IPS-NIHi11 (cell line): ENCODE measurements around the gene OR52B4.
"Not testable (repeated sequence)": the region's sequence is repeated elsewhere in the genome, so short reads cannot be mapped to it uniquely, and the experiment has no call there.

Experiments
- DNase-seq: peaks from one replicate; pipeline ENCODE4 v3.0.0; 2012; ENCODE audit warnings: mixed read lengths, low spot score

OR52B4 gene

DNA sequence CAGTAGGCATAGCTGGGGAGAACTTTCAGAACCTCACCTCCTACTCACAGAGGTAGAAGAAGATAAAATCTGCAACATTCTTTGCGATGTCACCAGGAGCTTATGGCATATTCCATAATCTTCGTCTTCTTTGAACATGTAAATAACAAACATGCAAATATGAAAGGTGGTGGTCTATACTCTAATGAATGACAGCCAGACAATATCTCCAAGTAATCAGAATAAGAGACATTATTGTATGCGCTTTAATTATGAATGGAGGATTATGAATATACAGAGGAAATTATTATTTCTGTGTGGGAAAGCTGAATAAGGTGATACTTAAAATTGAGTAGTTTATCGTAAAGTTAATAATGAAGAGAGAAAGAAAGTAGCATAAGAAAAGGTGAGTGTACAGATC, at the start of gene OR52B4:
OR52B4 (minus strand) TSS at position 101 of the 400 bp plus-strand sequence; CDS start at position 10, 91 bp downstream.
- no peak for DNase-seq

DNA sequence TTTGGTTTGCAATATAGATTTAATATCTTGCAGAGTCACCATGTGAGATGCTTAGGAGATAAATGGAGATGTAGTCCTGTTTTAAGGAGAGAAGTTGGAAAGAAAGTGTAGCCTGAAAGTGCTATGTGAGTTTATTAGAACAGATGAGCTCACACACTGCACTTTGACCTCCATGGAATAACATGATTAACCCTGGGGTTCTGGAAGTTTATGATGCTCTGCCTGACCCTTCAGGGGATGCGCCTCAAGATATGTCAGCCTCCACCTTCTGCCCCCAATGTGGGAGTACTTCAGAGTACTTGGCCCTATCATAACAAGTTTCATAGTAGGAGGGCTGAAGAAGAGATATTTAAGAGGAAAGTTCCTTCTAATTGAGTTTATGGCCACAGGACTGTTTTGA, 48.6 kb upstream of the OR52B4 start:
- DNase-seq: no peak

DNA sequence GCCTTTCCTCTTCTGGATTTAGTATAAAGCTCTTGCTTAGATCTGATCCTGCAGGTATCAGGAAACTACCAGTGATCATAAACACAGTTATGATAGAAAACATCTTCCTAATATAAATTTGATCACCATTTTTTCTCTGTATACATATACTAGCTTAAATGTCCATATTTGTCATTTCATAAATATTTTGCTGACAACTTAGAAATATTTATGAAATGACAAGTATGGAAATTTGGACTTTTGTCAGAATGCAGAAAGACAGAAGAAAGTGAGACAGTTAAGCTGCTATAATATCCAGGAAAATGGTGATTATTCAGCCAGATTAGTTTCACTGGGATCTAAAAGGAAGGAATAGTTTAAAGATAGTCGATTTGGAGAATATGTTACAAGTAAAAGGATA, 48.1 kb upstream of the OR52B4 start:
- DNase-seq: no peak

DNA sequence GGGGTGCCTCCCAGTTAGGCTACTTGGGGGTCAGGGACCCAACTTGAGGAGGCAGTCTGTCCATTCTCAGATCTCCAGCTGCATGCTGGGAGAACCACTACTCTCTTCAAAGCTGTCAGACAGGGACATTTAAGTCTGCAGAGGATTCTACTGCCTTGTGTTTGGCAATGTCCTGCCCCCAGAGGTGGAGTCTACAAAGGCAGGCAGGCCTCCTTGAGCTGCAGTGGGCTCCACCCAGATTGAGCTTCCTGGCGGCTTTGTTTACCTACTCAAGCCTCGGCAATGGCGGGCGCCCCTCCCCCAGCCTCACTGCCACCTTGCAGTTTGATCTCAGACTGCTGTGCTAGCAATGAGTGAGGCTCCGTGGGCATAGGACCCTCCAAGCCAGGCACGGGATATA, 38.0 kb upstream of the OR52B4 start:
- DNase-seq: not testable (repeated sequence)

DNA sequence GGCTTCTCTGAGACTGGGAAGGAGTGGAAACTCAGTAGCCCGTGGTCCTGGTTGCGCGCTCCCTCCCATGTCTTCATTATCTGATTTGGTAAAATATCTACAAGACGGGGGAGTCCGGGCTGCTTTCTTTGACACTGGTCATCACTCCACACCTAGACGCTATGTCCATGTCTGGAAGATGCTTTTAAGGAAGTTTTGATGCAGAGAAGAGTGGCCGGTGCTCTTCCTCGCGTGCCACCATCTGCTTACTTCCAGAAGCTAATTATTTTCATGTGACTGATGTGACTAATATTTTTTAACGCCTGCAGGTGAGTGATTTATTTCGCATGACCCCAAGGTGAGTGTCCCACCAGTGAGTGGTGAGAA, 25.7 kb upstream of the OR52B4 start:
- no peak for DNase-seq

DNA sequence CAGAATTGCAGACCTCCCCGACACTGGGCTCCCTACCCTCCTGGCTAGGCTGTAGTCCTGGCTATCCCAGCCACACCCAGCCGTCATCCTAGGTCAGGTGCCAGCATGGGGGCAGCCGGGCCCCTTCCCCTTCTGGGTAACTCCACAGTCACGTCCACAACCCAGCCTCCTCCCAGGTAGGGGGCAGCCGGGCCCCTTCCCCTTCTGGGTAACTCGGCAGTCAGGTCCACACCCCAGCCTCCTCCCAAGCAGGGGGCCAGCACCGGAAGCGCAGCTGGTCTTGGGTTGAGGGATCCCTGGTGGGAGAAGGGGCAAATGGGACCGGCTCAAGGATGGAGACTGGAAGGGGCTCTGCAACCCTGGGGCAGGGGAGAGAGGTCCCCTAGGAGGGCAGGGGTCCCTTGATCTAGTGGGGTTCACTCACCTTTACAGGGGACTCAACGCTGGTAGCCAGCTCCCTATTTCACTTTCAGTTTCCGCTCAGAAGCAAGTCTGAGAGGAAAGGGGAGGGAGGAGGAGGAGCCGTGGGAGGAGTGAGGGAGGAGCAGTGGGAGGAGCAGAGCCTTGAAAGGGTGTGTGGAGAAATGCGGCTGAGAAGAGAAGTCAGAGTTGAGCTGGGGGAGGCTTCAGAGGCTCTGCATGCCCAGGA, 25.1 kb upstream of the OR52B4 start, which contains the start of gene TRIM21:
TRIM21 (minus strand) TSS at position 494 of the 649 bp plus-strand sequence. CDS start 3,293 bp downstream, outside the sequence.
- DNase-seq: peak; percentile 84

DNA sequence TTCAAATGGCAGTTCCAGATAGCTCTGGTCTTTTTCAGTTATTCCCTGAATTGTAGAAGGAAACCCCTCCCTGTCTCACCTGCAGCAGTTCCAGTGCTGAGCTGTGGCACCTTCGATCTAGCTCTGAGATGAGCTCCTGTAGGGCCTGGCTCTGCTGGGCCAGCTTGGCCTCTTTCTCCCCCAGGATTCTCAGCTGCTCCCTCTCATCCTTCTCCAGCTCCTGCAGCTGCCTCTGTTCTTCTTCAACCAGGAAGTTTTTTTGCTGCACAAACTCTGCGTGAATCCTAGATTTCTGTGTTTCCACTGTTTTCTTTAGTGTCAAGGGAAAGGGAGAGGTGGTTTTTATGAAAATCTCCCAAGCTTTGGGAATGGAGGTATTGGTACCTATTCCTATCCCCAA, 20.0 kb upstream of the OR52B4 start:
- no peak for DNase-seq

DNA sequence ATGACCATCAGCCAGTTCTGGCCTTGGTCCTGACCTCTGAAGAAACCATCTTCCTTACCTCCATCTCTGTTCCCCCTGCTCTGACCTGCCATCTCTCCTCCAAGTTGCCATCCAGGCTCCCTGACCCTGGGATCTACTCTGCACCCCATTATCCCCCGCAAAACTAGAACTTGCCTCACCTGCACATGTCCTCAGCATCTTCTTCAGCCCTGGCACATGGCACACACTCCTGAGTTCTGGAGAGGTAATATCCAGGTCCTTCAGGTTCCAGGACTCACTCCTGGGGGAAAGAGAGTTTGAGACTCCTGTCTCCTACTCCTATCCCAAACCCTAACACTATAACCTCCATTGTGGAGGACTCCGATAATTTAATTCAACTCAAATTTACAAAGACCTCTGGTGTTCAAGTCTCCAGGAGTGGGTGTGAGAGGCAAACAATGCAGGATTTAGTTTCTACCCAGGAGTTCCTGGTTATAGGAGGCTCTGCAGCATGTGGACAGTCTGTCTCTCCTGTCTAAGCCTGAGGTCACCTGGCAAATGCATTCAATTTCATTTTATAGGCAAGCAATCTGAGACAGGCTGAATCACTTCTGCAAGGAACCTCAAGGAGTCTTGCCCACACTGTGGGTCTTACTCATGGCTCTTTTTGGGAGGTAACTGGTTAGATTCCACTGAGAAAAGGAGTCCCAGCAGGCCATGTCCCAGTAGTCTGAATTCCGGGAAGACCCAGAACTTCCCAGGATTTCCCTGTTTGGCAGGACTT, 18.0 kb upstream of the OR52B4 start:
- no peak for DNase-seq

DNA sequence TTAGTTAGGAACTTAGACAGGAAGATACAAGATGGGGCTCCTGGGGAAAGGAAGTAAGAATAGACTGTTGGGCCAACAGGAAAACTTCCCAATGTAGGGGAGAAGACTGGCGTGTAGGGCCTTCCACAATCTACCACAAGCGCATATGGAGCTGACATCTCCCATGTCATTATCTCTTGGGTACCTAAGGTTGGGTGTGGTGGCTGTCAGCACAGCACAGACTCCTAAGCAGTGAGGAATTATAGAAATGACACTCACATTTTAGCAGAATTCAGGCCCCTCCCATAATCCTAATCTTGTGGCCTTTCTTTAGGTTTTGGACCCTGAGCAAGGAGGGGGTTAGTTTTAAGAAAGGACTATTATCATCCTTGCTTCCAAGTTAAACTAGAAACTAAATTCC, 13.7 kb upstream of the OR52B4 start:
- no peak for DNase-seq

DNA sequence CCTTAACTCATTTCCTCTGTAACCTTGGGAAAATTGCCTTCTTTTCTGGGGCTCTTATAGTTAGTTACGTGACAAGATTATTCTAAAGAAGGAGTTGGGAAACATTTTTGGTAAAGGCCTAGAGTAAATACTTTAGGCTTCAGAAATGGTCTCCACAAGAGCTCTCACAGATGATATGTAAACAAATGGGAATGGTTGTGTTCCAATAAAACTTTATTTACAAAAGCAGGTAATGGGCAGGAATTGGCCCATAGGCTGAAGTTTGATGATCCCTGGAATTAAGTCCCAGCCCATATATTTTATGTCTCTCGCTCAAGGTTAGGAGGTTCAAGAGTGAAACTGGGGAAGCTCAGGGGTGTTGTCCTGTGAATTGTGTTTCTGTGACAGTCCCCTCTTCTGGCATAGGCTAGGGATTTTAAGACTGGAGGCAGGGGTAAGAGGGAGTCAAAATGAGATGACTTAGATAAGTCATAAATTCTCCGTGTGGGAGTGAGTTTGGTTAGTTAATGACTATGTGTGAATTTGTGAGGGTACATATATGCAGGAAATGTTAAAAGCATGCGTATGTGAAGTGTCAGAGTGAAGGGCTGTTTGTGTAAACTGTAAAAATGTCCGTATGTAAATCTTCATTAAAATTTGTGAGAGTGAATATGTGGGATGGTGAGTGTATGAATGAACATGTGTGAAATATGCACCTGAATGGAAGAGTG, 7.4 kb upstream of the OR52B4 start:
- DNase-seq: no peak

DNA sequence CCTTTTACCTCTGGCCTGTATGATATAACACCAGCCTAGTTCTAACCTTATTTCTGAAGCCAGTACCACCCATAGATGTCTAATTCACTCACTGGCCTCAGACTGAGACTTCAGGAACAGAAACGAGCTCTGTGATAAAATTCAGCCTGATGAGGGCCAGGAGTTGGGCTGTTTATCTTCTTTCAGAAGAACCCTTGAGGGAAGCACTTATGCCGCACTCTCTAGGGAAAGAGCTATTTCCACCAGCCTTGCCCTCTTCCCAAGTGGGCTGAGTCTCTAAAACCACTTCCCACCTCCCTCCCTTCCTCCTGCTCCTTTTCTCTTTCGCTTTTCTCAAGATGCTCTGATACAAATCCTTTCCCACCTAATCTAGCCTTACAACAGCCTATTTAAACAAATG, 2.0 kb upstream of the OR52B4 start:
- no peak for DNase-seq

DNA sequence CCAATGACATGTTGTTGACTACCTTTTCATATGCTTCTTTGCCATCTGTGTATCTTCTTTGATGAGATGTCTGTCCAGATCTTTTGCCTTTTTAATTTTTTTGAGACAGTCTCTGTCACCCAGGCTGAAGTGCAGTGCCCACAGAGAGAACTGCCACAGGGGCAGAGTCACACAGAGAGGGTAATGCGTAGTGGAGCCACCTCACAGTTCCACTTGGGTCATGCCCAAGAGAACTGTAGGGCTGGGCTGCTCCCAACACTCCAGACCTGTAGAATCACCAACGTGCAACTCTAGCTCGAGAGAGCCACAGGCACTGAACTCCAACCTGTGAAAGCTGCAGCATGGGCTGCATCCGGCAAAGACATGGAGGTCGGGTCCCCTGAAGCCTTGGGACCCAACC, 20.0 kb downstream of the OR52B4 start:
- DNase-seq: not testable (repeated sequence)

DNA sequence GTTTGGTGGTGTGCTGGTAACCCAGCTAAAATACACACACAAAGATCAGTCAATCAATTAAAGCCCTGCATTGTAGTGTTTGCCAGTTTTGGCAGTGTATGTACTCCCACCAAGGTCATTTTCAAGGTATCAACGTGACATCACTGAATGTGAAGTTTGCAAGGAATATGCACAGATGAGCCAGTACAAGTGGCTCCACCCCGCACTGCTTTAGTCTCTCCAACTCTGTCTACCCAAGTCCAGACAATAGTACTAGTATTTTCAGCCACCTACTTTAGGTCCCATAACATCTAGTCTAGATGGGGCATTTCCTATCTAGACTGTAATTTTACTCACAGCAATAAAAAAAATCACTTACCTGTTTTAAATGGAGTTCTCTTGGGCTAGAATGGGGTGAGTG, 22.8 kb downstream of the OR52B4 start:
- not testable (repeated sequence) for DNase-seq

DNA sequence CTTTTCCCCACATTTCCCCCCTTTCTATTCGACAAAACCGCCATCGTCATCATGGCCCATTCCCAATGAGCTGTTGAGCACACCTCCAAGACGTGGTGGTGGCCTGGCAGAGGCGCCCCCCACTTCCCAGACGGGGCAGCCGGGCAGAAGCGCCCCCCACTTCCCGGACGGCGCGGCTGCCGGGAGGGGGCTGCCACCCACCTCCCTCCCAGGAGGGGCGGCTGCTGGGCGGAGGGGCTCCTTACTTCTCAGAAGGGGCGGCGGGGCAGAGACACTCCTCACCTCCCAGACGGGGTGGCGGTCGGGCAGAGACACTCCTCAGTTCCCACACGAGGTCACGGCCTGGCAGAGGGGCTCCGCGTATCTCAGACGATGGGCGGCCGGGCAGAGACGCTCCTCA, 33.8 kb downstream of the OR52B4 start:
- DNase-seq: not testable (repeated sequence)
